HEK293 (cell line): ENCODE results near the gene MDM2.

Experiments
- CTCF ChIP-seq: fragments of 450-650 bp; formaldehyde crosslinking; IDR thresholded peaks from 2 replicates; pipeline ENCODE4 v1.5.1; 2016; ENCODE audit warnings: missing biosample characterization, missing genetic modification characterization
- YY1 ChIP-seq: fragments of 450-650 bp; formaldehyde crosslinking; IDR thresholded peaks from 2 replicates; pipeline ENCODE4 v1.5.1; 2018; ENCODE audit warnings: missing biosample characterization, missing genetic modification characterization
- ZBTB26 ChIP-seq: fragments of 450-650 bp; formaldehyde crosslinking; optimal IDR thresholded peaks from 2 replicates; pipeline ENCODE3; 2016; ENCODE audit warnings: missing biosample characterization, mild to moderate bottlenecking, missing genetic modification characterization
- ZFP69B ChIP-seq: fragments of 450-650 bp; formaldehyde crosslinking; IDR thresholded peaks from 2 replicates; pipeline ENCODE4 v1.5.1; 2016; ENCODE audit warnings: missing biosample characterization, missing genetic modification characterization
- ZNF114 ChIP-seq: fragments of 450-650 bp; formaldehyde crosslinking; IDR thresholded peaks from 2 replicates; pipeline ENCODE4 v1.5.0; 2017; ENCODE audit warnings: missing biosample characterization, missing genetic modification characterization
- ZNF221 ChIP-seq: fragments of 450-650 bp; formaldehyde crosslinking; IDR thresholded peaks from 2 replicates; pipeline ENCODE4 v1.5.1; 2017; ENCODE audit warnings: missing biosample characterization, missing genetic modification characterization, borderline replicate concordance
- ZNF449 ChIP-seq: fragments of 450-650 bp; formaldehyde crosslinking; IDR thresholded peaks from 2 replicates; pipeline ENCODE4 v1.5.1; 2017; ENCODE audit warnings: missing biosample characterization, mild to moderate bottlenecking, missing genetic modification characterization, moderate library complexity
- ZNF514 ChIP-seq: fragments of 450-650 bp; formaldehyde crosslinking; IDR thresholded peaks from 2 replicates; pipeline ENCODE4 v1.5.1; 2016; ENCODE audit warnings: missing biosample characterization, missing genetic modification characterization
- ZNF707 ChIP-seq: fragments of 450-650 bp; formaldehyde crosslinking; IDR thresholded peaks from 2 replicates; pipeline ENCODE4 v1.5.1; 2016; ENCODE audit warnings: missing biosample characterization, missing genetic modification characterization
- TF ChIP-seq, protein P1 (sequence below): fragments of 450-650 bp; formaldehyde crosslinking; IDR thresholded peaks from 2 replicates; pipeline ENCODE4 v1.5.1; 2016; ENCODE audit warnings: missing biosample characterization, missing genetic modification characterization
- TF ChIP-seq, protein P2 (sequence below): fragments of 450-650 bp; formaldehyde crosslinking; conservative IDR thresholded peaks from 2 replicates; pipeline ENCODE4 v1.5.1; 2016; ENCODE audit warnings: low read depth, missing biosample characterization, missing genetic modification characterization
- TF ChIP-seq, protein P3 (sequence below): fragments of 450-650 bp; formaldehyde crosslinking; IDR thresholded peaks from 2 replicates; pipeline ENCODE4 v1.5.1; 2016; ENCODE audit warnings: missing biosample characterization, missing genetic modification characterization
- TF ChIP-seq, protein P4 (sequence below): fragments of 450-650 bp; formaldehyde crosslinking; IDR thresholded peaks from 2 replicates; pipeline ENCODE4 v1.5.1; 2016; ENCODE audit warnings: missing biosample characterization, missing genetic modification characterization, low read depth

GRCh38 chr12:68807576-68808387 is at the start of gene MDM2:
- no peak for TF ChIP-seq ZFP69B (tag by site-specific recombination)
- TF ChIP-seq ZNF114 (tag by site-specific recombination) = no peak
- TF ChIP-seq YY1 = peak; percentile 75
- TF ChIP-seq, protein P1, sequence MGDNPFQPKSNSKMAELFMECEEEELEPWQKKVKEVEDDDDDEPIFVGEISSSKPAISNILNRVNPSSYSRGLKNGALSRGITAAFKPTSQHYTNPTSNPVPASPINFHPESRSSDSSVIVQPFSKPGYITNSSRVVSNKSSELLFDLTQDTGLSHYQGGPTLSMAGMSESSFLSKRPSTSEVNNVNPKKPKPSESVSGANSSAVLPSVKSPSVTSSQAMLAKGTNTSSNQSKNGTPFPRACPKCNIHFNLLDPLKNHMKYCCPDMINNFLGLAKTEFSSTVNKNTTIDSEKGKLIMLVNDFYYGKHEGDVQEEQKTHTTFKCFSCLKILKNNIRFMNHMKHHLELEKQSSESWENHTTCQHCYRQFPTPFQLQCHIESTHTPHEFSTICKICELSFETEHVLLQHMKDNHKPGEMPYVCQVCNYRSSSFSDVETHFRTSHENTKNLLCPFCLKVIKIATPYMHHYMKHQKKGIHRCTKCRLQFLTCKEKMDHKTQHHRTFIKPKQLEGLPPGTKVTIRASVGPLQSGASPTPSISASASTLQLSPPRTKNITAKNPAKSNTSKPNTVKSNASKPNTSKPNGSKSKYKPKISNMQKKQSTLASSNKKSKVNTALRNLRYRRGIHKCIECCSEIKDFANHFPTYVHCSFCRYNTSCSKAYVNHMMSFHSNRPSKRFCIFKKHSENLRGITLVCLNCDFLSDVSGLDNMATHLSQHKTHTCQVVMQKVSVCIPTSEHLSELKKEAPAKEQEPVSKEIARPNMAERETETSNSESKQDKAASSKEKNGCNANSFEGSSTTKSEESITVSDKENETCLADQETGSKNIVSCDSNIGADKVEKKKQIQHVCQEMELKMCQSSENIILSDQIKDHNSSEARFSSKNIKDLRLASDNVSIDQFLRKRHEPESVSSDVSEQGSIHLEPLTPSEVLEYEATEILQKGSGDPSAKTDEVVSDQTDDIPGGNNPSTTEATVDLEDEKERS (tag by site-specific recombination) = no peak
- TF ChIP-seq ZNF449 (tag by site-specific recombination) = peak; percentile 97
- peak; percentile 98 for TF ChIP-seq CTCF (tag by site-specific recombination)
- TF ChIP-seq ZBTB26 = peak; percentile 99
- TF ChIP-seq, protein P2, sequence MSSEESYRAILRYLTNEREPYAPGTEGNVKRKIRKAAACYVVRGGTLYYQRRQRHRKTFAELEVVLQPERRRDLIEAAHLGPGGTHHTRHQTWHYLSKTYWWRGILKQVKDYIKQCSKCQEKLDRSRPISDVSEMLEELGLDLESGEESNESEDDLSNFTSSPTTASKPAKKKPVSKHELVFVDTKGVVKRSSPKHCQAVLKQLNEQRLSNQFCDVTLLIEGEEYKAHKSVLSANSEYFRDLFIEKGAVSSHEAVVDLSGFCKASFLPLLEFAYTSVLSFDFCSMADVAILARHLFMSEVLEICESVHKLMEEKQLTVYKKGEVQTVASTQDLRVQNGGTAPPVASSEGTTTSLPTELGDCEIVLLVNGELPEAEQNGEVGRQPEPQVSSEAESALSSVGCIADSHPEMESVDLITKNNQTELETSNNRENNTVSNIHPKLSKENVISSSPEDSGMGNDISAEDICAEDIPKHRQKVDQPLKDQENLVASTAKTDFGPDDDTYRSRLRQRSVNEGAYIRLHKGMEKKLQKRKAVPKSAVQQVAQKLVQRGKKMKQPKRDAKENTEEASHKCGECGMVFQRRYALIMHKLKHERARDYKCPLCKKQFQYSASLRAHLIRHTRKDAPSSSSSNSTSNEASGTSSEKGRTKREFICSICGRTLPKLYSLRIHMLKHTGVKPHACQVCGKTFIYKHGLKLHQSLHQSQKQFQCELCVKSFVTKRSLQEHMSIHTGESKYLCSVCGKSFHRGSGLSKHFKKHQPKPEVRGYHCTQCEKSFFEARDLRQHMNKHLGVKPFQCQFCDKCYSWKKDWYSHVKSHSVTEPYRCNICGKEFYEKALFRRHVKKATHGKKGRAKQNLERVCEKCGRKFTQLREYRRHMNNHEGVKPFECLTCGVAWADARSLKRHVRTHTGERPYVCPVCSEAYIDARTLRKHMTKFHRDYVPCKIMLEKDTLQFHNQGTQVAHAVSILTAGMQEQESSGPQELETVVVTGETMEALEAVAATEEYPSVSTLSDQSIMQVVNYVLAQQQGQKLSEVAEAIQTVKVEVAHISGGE (tag by site-specific recombination) = peak; percentile 84
- no peak for TF ChIP-seq ZNF221 (tag by site-specific recombination)
- TF ChIP-seq ZNF707 (tag by site-specific recombination) = no peak
- TF ChIP-seq ZNF514 (tag by site-specific recombination) = no peak
- TF ChIP-seq, protein P3, sequence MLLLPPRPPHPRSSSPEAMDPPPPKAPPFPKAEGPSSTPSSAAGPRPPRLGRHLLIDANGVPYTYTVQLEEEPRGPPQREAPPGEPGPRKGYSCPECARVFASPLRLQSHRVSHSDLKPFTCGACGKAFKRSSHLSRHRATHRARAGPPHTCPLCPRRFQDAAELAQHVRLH = peak; percentile 59; the same call in 1 of the 2 replicates
- TF ChIP-seq, protein P4, sequence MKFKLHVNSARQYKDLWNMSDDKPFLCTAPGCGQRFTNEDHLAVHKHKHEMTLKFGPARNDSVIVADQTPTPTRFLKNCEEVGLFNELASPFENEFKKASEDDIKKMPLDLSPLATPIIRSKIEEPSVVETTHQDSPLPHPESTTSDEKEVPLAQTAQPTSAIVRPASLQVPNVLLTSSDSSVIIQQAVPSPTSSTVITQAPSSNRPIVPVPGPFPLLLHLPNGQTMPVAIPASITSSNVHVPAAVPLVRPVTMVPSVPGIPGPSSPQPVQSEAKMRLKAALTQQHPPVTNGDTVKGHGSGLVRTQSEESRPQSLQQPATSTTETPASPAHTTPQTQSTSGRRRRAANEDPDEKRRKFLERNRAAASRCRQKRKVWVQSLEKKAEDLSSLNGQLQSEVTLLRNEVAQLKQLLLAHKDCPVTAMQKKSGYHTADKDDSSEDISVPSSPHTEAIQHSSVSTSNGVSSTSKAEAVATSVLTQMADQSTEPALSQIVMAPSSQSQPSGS (tag by site-specific recombination) = no peak
